NCI-H748 treated with DMSO at 0.1 percent for 48 hours (cell line): ENCODE results near the gene ATG14.
"Not testable (repeated sequence)": the region's sequence is repeated elsewhere in the genome, so short reads cannot be mapped to it uniquely, and the experiment has no call there.

Source experiments
- DNase-seq: peaks from one replicate; lab custom pipeline; 2025; lab: John Stamatoyannopoulos, UW

The ATG14 gene, protein sequence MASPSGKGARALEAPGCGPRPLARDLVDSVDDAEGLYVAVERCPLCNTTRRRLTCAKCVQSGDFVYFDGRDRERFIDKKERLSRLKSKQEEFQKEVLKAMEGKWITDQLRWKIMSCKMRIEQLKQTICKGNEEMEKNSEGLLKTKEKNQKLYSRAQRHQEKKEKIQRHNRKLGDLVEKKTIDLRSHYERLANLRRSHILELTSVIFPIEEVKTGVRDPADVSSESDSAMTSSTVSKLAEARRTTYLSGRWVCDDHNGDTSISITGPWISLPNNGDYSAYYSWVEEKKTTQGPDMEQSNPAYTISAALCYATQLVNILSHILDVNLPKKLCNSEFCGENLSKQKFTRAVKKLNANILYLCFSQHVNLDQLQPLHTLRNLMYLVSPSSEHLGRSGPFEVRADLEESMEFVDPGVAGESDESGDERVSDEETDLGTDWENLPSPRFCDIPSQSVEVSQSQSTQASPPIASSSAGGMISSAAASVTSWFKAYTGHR

GRCh38 chr14:55411426-55412389, at the start of gene ATG14:
Gene ATG14 (minus strand): TSS chr14:55411830. CDS start chr14:55411822, 8 bp downstream.
- DNase-seq, result peak; percentile 63

GRCh38 chr14:55458800-55459515, 47.3 kb upstream of the ATG14 start:
- DNase-seq, result no peak

DNA sequence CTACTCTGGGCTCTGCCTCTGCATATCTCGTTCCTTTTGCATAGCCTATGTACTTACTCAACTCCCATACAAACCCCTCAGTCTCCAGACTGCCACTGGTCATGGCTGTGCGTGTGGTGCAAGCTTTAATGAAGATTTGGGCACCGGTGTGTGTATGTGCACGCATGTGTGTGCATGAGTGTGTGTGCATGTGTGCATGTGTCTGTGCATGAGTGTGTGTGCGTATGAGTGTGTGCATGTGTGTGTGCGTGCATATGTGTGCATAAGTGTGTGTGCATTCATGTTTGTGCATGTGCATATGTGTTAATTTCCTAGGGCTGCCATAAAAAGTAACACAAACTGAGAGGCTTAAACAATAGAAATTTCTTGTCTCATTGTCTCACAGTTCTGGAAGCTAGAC, 45.9 kb upstream of the ATG14 start:
- DNase-seq, result no peak

GRCh38 chr14:55456411-55456810, 44.8 kb upstream of the ATG14 start:
- DNase-seq, result not testable (repeated sequence)

- DNase-seq, result peak; percentile 97
Observed at GRCh38 chr14:55454264-55455002, 42.8 kb upstream of the ATG14 start.

DNA sequence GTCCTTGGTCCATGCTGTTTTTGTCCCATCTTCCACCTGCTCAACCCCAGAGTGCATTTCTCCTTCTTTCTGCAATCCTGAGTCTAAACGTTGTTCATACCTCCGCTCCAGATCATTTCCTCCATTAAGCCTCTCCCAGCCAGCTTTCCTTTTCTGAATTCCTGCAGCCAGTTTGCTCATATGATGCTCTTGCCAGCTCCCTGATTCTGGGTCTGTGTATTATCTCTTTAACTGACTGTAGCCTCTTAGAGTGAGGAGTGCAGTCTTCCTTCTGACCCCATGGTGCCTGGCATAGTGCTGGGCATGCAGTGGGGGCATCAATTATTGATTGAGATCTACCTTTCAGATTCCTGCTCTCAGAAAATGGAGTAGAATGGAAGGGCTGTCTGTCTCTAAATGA, 40.3 kb upstream of the ATG14 start:
- no peak for DNase-seq

DNA sequence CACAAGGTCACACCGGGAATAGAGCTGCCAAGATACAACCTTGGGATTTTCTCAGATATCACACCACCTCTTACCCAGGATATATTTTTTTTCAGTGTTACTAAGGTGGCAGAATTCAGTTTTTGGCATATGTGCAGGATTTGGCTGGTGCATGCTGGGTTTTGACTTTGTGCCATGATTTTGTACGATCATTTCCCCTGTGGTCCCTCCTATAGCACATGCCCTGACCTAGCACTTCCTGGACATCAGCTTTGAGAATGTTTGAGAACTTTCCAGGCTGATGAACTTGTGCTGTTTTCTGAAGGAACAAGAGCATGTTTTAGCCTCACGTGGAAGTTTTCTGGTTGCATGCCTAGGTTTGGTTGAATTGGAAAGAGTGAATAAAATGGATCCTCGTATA, 39.8 kb upstream of the ATG14 start:
- no peak for DNase-seq

GRCh38 chr14:55450987-55451386, 39.4 kb upstream of the ATG14 start:
- no peak for DNase-seq

- no peak for DNase-seq
Observed at GRCh38 chr14:55450539-55450938, 38.9 kb upstream of the ATG14 start.

DNA sequence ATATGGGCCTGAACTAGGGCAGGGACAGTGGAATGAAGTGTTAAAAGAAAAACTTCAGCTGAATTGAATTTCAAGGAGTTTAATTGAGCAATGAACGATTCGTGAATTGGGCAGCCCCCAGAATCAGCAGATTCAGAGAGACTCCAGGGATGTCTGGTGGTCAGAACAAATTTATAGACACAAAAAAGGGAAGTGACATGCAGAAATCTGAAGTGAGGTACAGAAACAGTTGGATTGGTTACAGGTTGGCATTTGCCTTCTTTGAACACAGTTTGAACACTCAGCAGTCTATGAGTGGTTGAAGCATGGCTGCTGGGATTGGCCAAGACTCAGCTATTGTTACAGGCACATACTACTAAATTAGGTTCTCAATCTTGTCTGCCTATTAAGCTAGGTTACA, 38.5 kb upstream of the ATG14 start:
- no peak for DNase-seq

DNA sequence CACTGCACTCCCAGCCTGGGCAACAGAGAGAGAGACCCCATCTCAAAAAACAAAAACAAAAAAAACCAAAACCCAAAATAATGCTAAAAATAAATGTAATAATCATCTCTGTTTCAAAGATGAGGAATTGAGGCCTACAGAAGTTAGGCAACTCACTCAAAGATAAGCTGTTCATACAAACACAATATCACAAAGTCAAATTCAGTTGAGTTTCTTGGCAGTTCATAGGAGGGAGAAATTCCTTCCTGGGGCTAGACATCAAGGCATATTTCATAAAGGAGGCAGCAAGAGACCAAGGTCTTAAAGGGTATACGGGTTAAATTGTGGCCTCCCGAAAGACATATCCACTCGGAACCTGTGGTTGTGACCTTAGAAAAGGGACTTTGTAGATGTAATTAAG, 37.5 kb upstream of the ATG14 start:
- DNase-seq, result no peak

- DNase-seq, result no peak
Observed at GRCh38 chr14:55448141-55448614, 36.5 kb upstream of the ATG14 start.

DNA sequence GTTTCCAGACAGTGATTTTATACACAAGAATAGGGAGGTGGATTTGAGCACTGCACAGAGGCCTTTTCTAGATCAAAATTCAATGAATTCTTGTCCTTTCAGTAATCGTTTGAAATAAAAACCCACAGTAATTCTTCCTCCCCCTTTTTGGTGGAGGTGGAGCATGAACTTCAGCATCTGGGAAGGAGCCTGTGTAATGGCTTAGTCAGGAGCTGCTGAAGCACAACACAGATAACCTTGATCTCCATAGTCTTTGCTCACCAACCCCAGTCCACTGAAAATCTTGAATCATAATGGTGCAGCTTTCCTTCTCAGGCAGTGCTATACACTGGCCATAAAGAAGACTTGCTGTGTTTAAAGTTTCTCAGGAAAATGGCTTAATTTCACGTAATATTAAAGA, 35.2 kb upstream of the ATG14 start:
- no peak for DNase-seq

DNA sequence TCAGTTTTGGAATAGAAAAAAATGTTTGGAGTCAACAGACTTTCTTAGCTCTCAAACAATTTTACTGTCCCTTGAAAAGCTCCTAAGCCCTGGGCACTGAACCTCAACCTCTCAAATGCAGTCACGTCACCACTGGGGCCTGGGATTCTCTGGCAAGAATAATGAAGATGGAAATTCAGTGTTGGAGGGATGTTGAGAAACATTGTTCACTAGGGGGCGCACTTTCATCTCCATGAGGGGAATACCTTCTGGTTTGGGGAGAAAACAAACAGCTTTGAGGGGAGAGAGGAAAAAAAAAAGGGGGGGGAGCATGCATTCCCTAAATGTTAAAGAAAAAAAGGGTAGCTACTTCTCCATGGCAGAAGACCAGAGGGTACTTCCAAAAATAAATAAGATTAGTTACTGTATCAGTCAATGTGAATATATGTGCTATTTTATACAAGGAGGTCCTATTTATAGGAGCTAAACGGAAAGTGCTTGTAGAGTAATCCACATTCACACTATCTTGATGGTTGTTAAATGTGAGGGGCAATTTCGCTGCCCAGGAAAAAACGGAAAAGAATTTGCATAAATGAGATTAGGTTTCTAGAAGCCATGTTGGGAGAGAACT, 34.6 kb upstream of the ATG14 start:
- DNase-seq, result peak; percentile 72

GRCh38 chr14:55441286-55441685, 29.7 kb upstream of the ATG14 start:
- DNase-seq, result no peak

DNA sequence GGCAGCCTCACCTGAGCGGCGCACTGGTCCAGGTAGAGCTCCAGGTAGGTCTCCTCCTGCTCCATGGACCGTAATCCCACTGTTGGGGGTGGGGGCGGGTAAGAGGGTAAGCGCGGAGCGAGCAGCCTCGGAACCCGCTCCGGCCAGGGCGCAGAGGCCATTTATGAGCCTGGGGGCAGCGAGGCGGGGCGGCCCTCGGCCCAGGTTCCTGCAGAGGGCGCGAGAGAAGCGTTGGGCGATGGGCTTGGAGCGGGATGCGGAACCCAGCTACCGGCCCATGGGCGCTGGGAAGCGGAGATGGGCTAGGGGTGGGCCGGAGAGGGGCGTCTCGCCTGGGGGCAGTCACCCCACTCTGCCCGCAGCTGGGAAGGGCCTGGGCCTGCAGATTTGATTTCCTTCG, 28.8 kb upstream of the ATG14 start, which contains the start of gene TBPL2:
TBPL2 (minus strand) TSS at position 232 of the 400 bp plus-strand sequence; CDS start at position 65, 167 bp downstream.
- no peak for DNase-seq

DNA sequence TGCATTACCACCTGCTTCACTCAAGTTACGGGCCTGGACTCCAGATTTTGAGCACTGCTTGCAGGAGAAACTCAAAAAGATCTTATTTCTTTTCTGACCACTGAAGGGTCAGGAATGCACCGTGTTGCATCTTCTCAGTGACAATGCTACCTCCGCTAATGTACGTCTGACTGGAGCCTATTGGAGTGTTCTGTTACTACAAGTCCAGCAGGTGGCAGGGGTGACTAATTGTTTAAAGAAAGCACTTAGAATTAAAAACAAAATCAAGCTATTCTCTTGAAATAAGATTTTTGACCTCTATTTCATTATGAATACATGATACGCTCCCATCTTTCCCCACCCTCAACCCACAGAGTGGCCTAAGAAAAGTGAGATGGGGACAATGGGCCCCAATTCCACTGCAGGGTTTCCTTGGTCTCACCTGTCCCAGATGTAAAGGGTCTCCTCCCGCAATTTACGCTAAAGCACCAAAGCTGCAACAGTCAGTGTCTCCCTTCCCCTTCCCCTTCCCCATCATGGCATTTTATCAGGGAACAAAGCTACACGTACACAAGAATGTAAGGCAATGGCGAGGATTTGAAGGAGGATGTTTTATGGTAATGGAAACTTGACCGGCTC, 26.5 kb upstream of the ATG14 start:
- DNase-seq, result peak; percentile 52

GRCh38 chr14:55436931-55437330, 25.3 kb upstream of the ATG14 start:
- DNase-seq, result no peak

DNA sequence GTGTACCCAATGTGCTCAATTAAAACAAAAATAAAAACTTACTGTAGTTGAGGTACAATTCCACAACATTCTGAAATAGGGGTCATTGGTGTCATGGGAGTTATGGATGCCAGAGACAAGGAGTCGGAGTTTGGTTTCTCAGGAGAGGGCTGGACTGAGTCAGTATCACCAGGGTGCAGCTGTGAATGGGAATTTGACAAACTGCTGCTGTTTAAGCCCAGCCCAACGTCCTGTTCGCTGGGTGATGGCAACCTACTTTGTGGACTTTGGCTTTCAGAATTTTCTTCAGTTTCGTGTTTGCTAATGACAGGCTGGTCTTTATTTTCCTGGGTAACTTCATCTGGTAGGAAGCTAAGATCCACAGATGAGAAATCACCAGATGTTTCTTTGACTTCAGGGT, 24.9 kb upstream of the ATG14 start:
- DNase-seq, result no peak

DNA sequence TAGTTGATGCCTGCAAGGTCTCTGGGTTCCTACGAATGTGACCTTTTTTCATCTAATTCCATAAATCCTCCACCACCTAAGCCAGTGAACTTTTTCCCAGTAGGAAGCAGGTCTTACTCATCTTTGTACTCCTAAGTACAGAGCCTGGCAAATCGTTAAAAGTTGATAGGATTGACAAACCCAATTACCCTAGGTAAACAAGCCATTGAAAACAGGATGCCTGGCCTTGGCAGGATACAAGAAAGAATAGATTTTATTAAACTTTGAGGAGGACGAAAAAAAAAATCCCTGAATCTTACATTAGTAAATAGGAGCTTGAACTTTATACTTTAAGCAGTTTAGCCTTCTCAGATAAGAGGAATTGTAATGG, 23.2 kb upstream of the ATG14 start:
- DNase-seq, result no peak
